ENCODE measurements around the gene GPRC5B.

Gene GPRC5B

GRCh38 chr16:19809121-19809635 lies 75.5 kb downstream of the GPRC5B start:
- peak; percentile 39 for DNase-seq

GRCh38 chr16:19808061-19808641 lies 76.5 kb downstream of the GPRC5B start:
- DNase-seq: peak; percentile 77

All from RPMI8226 (cell line).